ENCODE data around the gene XXYLT1.
A peak's percentile ranks its signal among the peaks of the same experiment; 100 is the strongest.
"Not testable (repeated sequence)": the region's sequence is repeated elsewhere in the genome, so short reads cannot be mapped to it uniquely, and the experiment has no call there.

The XXYLT1 gene

GRCh38 chr3:195207731-195208130 lies 63.2 kb downstream of the XXYLT1 start:
- DNase-seq (ENCODE audit: low spot score) = no peak

GRCh38 chr3:195207056-195207455 lies 63.9 kb downstream of the XXYLT1 start:
- no peak for DNase-seq (ENCODE audit: low spot score)

- DNase-seq (ENCODE audit: low spot score) = no peak
Measured at GRCh38 chr3:195204360-195205163, 66.4 kb downstream of the XXYLT1 start.

- DNase-seq (ENCODE audit: low spot score) = no peak
Measured at GRCh38 chr3:195203606-195204005, 67.4 kb downstream of the XXYLT1 start.

- no peak for DNase-seq (ENCODE audit: low spot score)
Measured at GRCh38 chr3:195201295-195201694, 69.7 kb downstream of the XXYLT1 start.

- DNase-seq (ENCODE audit: low spot score) = no peak
Measured at GRCh38 chr3:195200010-195200822, 70.7 kb downstream of the XXYLT1 start.

GRCh38 chr3:195198426-195199346 lies 72.3 kb downstream of the XXYLT1 start:
- DNase-seq (ENCODE audit: low spot score) = no peak

- DNase-seq (ENCODE audit: low spot score) = no peak
Measured at GRCh38 chr3:195197765-195198425, 73.1 kb downstream of the XXYLT1 start.

- no peak for DNase-seq (ENCODE audit: low spot score)
Measured at GRCh38 chr3:195196266-195196665, 74.7 kb downstream of the XXYLT1 start.

- DNase-seq (ENCODE audit: low spot score) = peak; percentile 99
Measured at GRCh38 chr3:195195321-195196209, 75.4 kb downstream of the XXYLT1 start.

- DNase-seq (ENCODE audit: low spot score) = peak; percentile 33
Measured at GRCh38 chr3:195194559-195195206, 76.3 kb downstream of the XXYLT1 start.

- no peak for DNase-seq (ENCODE audit: low spot score)
Measured at GRCh38 chr3:195191580-195191979, 79.4 kb downstream of the XXYLT1 start.

GRCh38 chr3:195189821-195190220 lies 81.1 kb downstream of the XXYLT1 start:
- no peak for DNase-seq (ENCODE audit: low spot score)

- no peak for DNase-seq (ENCODE audit: low spot score)
Measured at GRCh38 chr3:195188426-195188927, 82.5 kb downstream of the XXYLT1 start.

- no peak for DNase-seq (ENCODE audit: low spot score)
Measured at GRCh38 chr3:195187609-195188425, 83.1 kb downstream of the XXYLT1 start.

- not testable (repeated sequence) for DNase-seq (ENCODE audit: low spot score)
Measured at GRCh38 chr3:195186710-195187047, 84.3 kb downstream of the XXYLT1 start.

GRCh38 chr3:195186041-195186709 lies 84.8 kb downstream of the XXYLT1 start:
- DNase-seq (ENCODE audit: low spot score) = no peak

- DNase-seq (ENCODE audit: low spot score) = no peak
Measured at GRCh38 chr3:195185583-195185982, 85.4 kb downstream of the XXYLT1 start.
